Coronary artery (tissue), 2 donors: Measurements from ENCODE around the gene SGCE.

Experiments used
- DNase-seq: peaks from one replicate; pipeline ENCODE4 v3.0.0-alpha.2; 2017; ENCODE audit warnings: low spot score
- H3K27ac ChIP-seq, 2 donors: fragments of 200-600 bp; sonication (generic); one replicate each; pipeline ENCODE4 v1.5.1; 2016 to 2019
- H3K4me3 ChIP-seq: fragments of 200-600 bp; sonication (generic); 2 replicates; pipeline ENCODE4 v1.5.1; 2016; ENCODE audit warnings: mild to moderate bottlenecking, moderate library complexity
- CTCF ChIP-seq: fragments of 200-600 bp; sonication (generic); IDR thresholded peaks from one replicate; pipeline ENCODE4 v1.5.1; 2019; ENCODE audit warnings: antibody characterized with exemption

The SGCE gene

DNA sequence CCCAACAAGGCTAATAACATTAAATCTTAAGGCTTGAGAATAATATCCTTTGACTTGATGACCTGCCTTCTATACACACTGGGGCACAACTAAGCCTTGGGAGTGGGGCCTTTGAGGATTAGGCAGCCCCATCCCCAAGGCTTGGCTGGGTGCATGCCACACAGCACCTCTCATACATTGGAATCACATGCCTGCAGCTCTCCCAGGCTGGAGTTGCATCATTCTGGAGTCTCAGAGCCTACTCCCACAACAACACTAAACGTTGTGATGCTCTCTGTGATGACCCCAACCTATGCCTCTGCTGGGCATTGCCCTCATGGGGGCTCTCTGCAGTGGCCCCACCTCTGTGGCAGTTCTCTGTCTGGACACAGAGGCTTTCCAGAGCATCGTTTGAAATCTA, 31.9 kb upstream of the SGCE start:
- H3K4me3 ChIP-seq: no peak overlapping the region
- TF ChIP-seq CTCF: no peak
- DNase-seq: no peak
- H3K27ac ChIP-seq: no peak overlapping the region

GRCh38 chr7:94687076-94687475, 31.1 kb upstream of the SGCE start:
- DNase-seq: no peak
- Histone ChIP-seq H3K27ac (no peak overlapping the region), H3K4me3 (no peak overlapping the region)
- TF ChIP-seq CTCF: no peak

GRCh38 chr7:94683066-94683465, 27.1 kb upstream of the SGCE start:
- TF ChIP-seq CTCF: no peak
- no peak for DNase-seq
- Histone ChIP-seq H3K27ac (no peak overlapping the region), H3K4me3 (no peak overlapping the region)

DNA sequence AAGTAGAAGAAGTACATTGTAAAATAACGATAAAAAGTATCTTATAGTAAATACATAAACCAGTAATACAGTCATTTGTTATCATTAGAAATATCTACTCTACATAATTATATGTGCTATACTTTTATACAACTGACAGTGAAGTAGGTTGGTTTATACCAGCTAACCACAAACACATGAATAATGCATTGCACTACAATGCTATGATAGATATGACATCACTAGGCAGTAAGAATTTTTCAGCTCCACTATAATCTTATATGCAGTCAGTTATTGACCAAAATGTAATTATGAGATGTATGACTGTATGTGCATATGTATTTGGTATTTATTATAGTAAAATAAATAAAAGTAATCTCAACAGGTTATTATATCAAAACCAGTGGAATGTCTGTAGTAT, 23.4 kb upstream of the SGCE start:
- TF ChIP-seq CTCF: no peak
- DNase-seq: no peak
- Histone ChIP-seq H3K27ac (no peak overlapping the region), H3K4me3 (no peak overlapping the region)

GRCh38 chr7:94676431-94676830, 20.5 kb upstream of the SGCE start:
- Histone ChIP-seq H3K27ac (no peak overlapping the region), H3K4me3 (no peak overlapping the region)
- no peak for TF ChIP-seq CTCF
- DNase-seq: no peak

- DNase-seq: no peak
- no peak overlapping the region for H3K27ac ChIP-seq
- H3K4me3 ChIP-seq: no peak overlapping the region
- TF ChIP-seq CTCF: no peak
Observed at GRCh38 chr7:94675356-94675755, 19.4 kb upstream of the SGCE start.

DNA sequence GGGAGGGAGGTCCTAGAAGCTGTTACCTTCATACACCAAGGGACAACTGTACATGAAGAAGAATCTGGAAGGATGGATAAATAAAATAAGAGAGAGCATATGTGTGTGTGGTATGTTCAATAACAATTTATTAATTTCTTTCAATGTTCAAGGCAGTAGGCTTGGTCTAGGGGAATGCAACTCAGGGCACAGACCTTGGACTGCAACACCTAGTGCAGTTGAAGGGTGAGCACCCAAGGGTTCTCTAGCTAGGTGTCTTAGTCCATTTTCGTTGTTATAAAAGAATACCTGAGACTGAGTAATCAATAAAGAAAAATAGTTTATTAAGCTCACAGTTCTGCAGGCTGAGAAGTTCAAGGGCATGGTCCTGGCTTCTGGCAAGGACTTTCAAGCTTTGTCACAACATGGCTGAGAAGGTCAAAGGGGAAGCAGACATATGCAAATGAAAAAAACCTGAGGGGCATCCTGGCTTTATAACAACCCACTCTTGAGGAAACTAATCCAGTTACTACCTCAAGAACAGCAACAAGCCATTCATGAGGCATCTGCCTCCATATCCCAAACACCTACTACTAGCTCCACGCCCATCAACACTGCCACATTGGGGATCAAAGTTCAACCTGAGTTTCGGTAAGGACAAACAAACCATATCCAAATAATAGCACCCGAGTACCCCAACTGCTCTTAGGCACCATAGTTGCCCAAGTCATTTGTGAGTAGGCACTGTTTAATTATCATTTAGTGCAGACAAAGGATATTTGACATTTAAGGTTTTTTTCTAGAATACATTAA, 15.7 kb upstream of the SGCE start:
- TF ChIP-seq CTCF: no peak
- H3K4me3 ChIP-seq: no peak overlapping the region
- DNase-seq: no peak

More for the DNA sequence above, 15.7 kb upstream of the SGCE start:
- H3K27ac ChIP-seq: no peak overlapping the region
